GM21390 (cell line): ENCODE measurements around the gene HBQ1.
"Not testable (repeated sequence)": the region's sequence is repeated elsewhere in the genome, so short reads cannot be mapped to it uniquely, and the experiment has no call there.

ENCODE experiments used
- ATAC-seq: cut with Tn5 transposase; IDR thresholded peaks from one replicate; pipeline ENCODE4 v1.9.1; 2021; ENCODE audit not compliant: unreplicated experiment

The HBQ1 gene

GRCh38 chr16:180101-180675 is at the start of gene HBQ1:
HBQ1 (plus strand) TSS chr16:180459; CDS start chr16:180487, 28 bp downstream.
- no peak for ATAC-seq

DNA sequence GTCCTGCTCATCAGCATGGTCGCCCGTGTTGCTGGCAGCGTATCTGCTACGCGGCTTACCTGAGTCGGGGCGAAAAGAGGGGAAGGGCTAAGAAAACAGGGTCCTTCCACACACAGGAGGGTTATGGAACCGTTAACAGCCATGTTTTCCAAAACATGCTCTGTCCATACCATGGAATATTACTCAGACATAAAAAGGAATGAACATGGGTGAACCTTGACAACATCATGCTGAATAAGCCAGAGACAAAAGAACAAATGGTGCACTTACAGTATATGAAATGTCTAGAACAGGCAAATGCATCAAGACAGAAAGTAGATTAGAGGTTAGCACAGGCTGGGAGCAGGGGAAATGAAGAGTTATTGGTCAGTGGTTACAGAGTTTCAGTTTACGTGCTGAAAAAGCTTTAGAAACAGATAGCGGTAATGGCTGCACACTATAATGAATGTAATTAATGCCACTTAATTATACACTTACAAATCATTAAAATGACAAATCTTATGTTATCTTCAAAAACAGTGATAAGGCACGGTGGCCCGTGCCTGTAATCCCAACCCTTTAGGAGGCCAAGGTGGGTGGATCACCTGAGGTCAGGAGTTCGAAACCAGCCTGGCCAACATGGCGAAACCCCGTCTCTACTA is 49.6 kb upstream of the HBQ1 start:
- ATAC-seq: no peak

- ATAC-seq: no peak
Observed at GRCh38 chr16:132120-132519, 48.1 kb upstream of the HBQ1 start.

DNA sequence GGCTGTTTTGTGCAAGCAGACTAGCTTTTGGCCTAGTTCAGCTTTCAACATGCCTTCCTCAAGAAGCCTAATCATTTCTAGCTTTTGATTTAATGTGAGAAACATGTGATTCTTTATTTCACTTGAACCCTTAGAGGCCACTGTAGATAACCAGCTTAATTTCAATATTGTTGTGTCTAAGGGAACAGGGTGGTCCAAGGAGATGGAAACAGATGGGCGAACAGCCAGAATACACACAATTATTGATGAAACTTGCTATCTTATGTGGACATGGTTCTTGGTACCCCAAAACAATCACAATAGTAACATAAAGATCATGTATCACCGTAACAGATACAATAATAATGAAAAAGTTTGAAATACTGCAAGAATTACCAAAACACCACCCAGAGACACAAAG is 46.5 kb upstream of the HBQ1 start:
- no peak for ATAC-seq

GRCh38 chr16:138049-138417 is 42.2 kb upstream of the HBQ1 start:
- ATAC-seq: no peak

- no peak for ATAC-seq
Observed at GRCh38 chr16:140175-140857, 39.9 kb upstream of the HBQ1 start.

- no peak for ATAC-seq
Observed at GRCh38 chr16:142405-142967, 37.8 kb upstream of the HBQ1 start.

GRCh38 chr16:143047-143446 is 37.2 kb upstream of the HBQ1 start:
- no peak for ATAC-seq

DNA sequence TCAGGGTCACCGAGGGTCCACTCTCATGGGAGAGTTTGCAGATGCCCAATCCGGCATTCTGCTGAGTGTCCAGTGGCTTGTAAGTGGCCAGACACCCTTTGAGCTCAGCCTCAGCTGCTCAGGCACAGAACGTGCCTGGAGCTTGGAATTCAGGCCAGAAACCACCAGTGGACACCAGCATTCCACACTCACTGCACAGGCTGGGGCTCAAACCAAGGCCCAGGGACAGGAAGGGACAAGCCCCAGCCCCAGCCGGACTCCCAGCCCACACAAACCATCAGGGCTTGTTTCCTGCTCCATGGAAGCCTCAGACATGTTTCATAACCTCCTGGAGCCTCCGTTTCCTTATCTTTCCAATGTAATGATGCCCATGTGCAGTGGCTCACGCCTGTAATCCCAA is 36.8 kb upstream of the HBQ1 start:
- ATAC-seq: no peak

DNA sequence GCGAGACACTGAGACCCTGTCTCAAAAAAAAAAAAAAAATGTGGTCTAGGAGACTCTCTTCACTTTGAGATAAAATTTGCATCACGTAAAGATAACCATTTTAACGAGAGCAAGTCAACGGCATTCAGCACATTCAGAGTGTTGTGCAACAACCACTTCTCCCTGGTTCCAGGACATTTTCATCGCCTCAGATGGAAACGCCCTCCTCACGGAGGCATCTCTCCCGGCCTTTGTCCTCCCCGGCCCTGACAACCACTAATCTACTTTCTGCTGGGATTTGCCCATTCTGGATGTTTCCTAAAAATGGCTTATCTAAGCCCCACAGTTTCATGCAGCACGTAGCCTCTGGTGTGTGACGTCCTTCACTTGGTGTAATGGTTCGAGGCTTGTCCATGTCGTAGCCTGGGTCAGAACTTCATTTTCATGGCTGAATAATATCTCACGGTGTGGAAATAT is 35.4 kb upstream of the HBQ1 start:
- ATAC-seq: no peak

DNA sequence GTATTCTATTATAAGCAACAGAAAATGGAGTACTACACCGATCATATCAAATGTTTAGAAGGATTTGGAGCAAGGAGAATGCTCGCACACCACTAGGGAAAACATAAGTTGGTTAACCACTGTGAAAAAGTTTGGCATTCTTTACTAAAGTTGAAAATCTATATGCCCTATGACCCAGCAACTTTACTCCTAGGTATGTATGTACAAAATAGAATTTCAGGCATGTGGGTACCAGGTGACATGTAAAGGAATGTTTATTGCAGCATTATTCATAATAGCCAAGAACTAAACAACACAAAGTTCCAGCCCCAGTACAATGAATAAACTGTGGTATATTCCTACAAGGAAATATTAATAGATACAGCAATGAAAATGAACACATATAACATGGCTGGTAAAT is 33.6 kb upstream of the HBQ1 start:
- no peak for ATAC-seq

- no peak for ATAC-seq
Observed at GRCh38 chr16:149024-149660, 31.1 kb upstream of the HBQ1 start.

- no peak for ATAC-seq
Observed at GRCh38 chr16:152141-153128, 27.8 kb upstream of the HBQ1 start, which contains the start of gene HBZ. HBZ (plus strand) TSS chr16:152644; CDS start chr16:152910, 266 bp downstream.

GRCh38 chr16:153129-153521 is 27.1 kb upstream of the HBQ1 start:
- ATAC-seq: not testable (repeated sequence)

DNA sequence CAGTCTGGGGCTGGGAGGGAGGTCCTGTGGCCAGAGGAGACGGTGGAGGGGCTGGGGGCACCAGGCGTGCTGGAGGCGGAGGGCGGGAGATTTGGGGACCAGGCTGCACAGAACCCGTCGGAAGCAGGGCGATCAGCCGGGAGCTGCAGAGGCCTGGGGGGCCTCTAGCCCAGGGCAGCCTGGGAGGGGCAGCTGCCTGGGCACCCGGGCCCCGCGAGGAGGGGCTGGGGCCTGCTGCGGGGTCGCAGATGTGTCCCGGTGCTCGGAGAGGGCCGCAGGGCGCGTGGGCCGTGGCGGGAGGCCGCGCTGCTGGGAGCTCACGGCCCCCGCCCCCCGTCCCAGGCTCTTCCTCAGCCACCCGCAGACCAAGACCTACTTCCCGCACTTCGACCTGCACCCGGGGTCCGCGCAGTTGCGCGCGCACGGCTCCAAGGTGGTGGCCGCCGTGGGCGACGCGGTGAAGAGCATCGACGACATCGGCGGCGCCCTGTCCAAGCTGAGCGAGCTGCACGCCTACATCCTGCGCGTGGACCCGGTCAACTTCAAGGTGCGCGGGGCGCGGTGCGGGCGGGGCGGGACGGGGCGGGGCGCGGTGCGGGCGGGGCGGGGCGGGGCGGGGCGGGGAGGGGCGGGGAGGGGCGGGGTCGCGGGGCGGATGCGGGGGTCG is 26.6 kb upstream of the HBQ1 start:
- ATAC-seq: not testable (repeated sequence)

DNA sequence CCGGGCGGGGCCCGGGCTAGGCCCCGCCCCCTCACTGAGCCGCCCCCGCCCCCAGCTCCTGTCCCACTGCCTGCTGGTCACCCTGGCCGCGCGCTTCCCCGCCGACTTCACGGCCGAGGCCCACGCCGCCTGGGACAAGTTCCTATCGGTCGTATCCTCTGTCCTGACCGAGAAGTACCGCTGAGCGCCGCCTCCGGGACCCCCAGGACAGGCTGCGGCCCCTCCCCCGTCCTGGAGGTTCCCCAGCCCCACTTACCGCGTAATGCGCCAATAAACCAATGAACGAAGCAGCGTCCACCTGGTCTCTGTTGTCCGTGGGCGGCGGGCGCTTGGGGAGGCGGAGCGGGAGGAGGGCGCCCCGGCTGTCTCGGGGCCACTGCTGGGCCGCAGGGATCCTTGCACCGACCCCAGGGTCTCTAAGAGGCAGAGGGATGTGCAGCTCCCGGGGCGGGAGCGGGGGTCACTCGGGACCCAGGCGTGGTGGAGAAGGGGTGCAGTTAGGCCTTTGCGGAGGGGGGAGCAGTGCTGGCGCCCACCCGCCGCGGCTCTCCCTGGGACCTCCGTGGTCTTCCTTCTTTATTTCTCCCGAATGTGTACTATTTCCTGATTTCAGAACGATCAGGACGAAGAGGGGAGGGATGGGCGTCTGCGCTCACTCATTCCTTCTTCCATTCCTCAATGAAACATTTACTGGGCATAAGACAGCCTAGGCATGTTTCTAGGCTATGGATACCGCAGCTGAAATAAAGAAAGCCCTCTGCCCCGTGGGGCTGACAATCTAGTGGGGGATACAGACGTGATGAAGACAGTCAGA is 25.8 kb upstream of the HBQ1 start:
- no peak for ATAC-seq

DNA sequence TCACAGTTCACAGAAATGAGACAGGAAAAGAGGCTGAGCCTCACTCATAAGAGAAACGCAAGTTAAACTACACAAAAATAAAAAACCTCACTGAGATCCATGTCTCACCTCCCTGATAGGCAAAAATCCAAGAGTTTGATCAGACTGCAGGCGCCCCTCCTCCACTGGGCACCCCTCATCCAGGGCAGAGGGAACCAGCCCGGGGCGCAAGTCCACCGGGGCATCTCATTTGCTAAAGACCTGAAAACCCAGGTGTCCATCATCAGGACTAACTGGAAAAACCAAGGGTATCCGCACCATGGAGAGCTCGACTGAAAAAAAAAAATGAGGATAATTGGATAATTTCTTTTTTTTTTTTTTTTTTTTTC is 25.2 kb upstream of the HBQ1 start:
- ATAC-seq: no peak

DNA sequence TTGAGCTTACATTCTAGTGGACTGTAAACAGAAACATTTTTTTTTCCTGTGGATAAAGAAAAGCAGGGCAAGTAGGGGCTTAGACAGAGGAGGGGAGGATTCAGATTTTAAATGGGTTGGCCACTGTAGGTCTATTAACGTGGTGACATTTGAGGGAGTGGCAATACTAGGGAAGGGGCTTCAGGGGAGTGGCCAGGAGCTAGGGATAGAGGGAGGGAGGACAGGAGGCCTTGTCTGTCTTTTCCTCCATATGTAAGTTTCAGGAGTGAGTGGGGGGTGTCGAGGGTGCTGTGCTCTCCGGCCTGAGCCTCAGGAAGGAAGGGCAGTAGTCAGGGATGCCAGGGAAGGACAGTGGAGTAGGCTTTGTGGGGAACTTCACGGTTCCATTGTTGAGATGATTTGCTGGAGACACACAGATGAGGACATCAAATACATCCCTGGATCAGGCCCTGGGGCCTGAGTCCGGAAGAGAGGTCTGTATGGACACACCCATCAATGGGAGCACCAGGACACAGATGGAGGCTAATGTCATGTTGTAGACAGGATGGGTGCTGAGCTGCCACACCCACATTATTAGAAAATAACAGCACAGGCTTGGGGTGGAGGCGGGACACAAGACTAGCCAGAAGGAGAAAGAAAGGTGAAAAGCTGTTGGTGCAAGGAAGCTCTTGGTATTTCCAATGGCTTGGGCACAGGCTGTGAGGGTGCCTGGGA is 21.0 kb upstream of the HBQ1 start:
- no peak for ATAC-seq
